SK-N-SH treated with all-trans-retinoic acid at 6 μM for 48 hours (cell line): ENCODE data around the gene TRMT61A.

Experiments
- ATAC-seq: fragments of 200-7000 bp; cut with Tn5 transposase; 3 replicates; pipeline ENCODE4 v1.9.1; 2020; ENCODE audit warnings: mild to moderate bottlenecking, moderate library complexity
- ARNTL ChIP-seq: fragments of 450-650 bp; formaldehyde crosslinking; IDR thresholded peaks from 2 replicates; pipeline ENCODE4 v1.5.0; 2020; ENCODE audit warnings: low read depth, mild to moderate bottlenecking, moderate library complexity, borderline replicate concordance
- BACH2 ChIP-seq: fragments of 250-450 bp; sonication (Bioruptor Pico); IDR thresholded peaks from 2 replicates; pipeline ENCODE4 v1.9.0; 2021; ENCODE audit warnings: mild to moderate bottlenecking, borderline replicate concordance
- CSDC2 ChIP-seq: fragments of 250-450 bp; sonication (Bioruptor Pico); IDR thresholded peaks from 2 replicates; pipeline ENCODE4 v1.5.0; 2020; ENCODE audit warnings: mild to moderate bottlenecking, moderate library complexity
- ESRRG ChIP-seq: fragments of 250-450 bp; sonication (Bioruptor Pico); IDR thresholded peaks from 2 replicates; pipeline ENCODE4 v1.6.1; 2021; ENCODE audit warnings: mild to moderate bottlenecking
- GLIS3 ChIP-seq: fragments of 250-450 bp; sonication (Bioruptor Pico); IDR thresholded peaks from 2 replicates; pipeline ENCODE4 v1.5.0; 2020; ENCODE audit warnings: mild to moderate bottlenecking, moderate library complexity
- ISL1 ChIP-seq: fragments of 250-450 bp; sonication (Bioruptor Pico); IDR thresholded peaks from 2 replicates; pipeline ENCODE4 v2.1.2; 2022; ENCODE audit warnings: mild to moderate bottlenecking, moderate library complexity
- PPARA ChIP-seq: fragments of 250-450 bp; sonication (Bioruptor Pico); IDR thresholded peaks from 2 replicates; pipeline ENCODE4 v1.5.0; 2020; ENCODE audit warnings: mild to moderate bottlenecking, borderline replicate concordance
- RARB ChIP-seq: fragments of 250-450 bp; sonication (Bioruptor Pico); IDR thresholded peaks from 2 replicates; pipeline ENCODE4 v1.8.0; 2021; ENCODE audit warnings: mild to moderate bottlenecking, moderate library complexity
- SNAI2 ChIP-seq: fragments of 250-450 bp; sonication (Bioruptor Pico); IDR thresholded peaks from 2 replicates; pipeline ENCODE4 v1.5.0; 2020; ENCODE audit warnings: mild to moderate bottlenecking, moderate library complexity
- TOX ChIP-seq: fragments of 250-450 bp; sonication (Bioruptor Pico); IDR thresholded peaks from 2 replicates; pipeline ENCODE4 v1.8.0; 2021; ENCODE audit warnings: mild to moderate bottlenecking, moderate library complexity, borderline replicate concordance
- TSHZ2 ChIP-seq: fragments of 250-450 bp; sonication (Bioruptor Pico); IDR thresholded peaks from 2 replicates; pipeline ENCODE4 v1.5.0; 2020; ENCODE audit warnings: mild to moderate bottlenecking, moderate library complexity
- ZC3H10 ChIP-seq: fragments of 250-450 bp; sonication (Bioruptor Pico); IDR thresholded peaks from 2 replicates; pipeline ENCODE4 v1.5.1; 2021; ENCODE audit warnings: mild to moderate bottlenecking, moderate library complexity
- ZNF565 ChIP-seq: fragments of 450-650 bp; formaldehyde crosslinking; conservative IDR thresholded peaks from 2 replicates; pipeline ENCODE4 v1.5.0; 2020; ENCODE audit warnings: low read depth, mild to moderate bottlenecking, moderate library complexity
- ZNF8 ChIP-seq: fragments of 450-650 bp; formaldehyde crosslinking; IDR thresholded peaks from 2 replicates; pipeline ENCODE4 v1.5.0; 2020; ENCODE audit warnings: mild to moderate bottlenecking, moderate library complexity
- TF ChIP-seq, protein P1 (sequence below): fragments of 250-450 bp; sonication (Bioruptor Pico); IDR thresholded peaks from 2 replicates; pipeline ENCODE4 v1.8.0; 2021; ENCODE audit warnings: low read depth, mild to moderate bottlenecking, moderate library complexity, borderline replicate concordance
- TF ChIP-seq, protein P2 (sequence below): fragments of 250-450 bp; sonication (Bioruptor Pico); IDR thresholded peaks from 2 replicates; pipeline ENCODE4 v1.5.1; 2021; ENCODE audit warnings: mild to moderate bottlenecking, moderate library complexity
- TF ChIP-seq, protein P3 (sequence below): fragments of 250-450 bp; sonication (Bioruptor Pico); IDR thresholded peaks from 2 replicates; pipeline ENCODE4 v1.8.0; 2020; ENCODE audit warnings: mild to moderate bottlenecking, moderate library complexity, borderline replicate concordance

The TRMT61A gene

GRCh38 chr14:103521951-103522563 is 6.9 kb upstream of the TRMT61A start (continued):
- TF ChIP-seq TSHZ2 (CRISPR knock-in tag) (no peak), BACH2 (CRISPR knock-in tag) (no peak), ZNF8 (no peak), GLIS3 (no peak)
- TF ChIP-seq, protein P1, sequence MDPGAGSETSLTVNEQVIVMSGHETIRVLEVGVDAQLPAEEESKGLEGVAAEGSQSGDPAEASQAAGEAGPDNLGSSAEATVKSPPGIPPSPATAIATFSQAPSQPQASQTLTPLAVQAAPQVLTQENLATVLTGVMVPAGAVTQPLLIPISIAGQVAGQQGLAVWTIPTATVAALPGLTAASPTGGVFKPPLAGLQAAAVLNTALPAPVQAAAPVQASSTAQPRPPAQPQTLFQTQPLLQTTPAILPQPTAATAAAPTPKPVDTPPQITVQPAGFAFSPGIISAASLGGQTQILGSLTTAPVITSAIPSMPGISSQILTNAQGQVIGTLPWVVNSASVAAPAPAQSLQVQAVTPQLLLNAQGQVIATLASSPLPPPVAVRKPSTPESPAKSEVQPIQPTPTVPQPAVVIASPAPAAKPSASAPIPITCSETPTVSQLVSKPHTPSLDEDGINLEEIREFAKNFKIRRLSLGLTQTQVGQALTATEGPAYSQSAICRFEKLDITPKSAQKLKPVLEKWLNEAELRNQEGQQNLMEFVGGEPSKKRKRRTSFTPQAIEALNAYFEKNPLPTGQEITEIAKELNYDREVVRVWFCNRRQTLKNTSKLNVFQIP (CRISPR knock-in tag): no peak

DNA sequence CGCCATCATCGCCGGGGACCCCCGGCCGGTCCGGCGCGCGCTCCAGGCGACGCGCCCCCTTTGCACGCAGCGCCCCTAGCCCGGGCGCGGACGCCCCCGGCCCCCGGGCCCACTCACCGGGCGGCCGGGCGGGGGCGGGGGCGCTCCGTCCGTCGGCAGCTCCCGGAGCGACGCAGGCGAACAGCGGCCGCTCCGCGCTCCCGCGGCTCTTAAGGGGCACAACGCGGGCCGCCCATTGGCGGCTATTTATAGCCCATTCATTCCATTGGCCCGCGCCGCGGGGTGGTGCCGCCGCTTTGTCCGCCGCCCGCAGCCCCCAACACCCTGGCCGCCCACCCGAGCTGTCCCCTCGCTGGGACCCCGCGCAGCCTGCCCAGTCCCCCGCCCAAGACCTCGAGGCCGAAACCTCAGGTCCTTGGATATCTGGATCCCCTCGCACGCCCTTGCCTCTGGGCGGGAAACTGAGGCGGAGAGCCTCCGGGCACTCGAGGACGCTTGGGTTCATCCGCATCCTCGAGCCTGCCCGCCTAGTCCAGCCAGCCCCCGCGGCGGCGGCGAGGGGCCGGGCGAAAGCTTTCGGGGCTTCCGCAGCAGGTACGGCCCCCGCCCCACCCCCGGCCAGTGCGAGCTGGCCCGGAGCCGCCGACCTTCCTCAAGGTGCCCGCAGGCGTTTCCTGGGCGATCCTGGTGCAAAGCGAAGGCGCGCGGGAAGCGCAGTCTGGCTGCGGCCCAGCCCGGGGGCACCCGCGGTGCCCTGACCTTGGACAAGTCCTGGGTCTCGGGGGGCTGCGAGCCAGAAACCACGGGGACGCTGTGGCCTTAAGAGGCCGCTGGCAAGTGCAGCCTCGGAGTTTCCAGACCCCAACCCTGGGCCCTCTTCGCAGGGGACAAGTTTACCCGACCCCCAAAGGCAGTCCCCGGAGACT is 6.1 kb upstream of the TRMT61A start, which contains the start of gene CKB:
CKB (minus strand) TSS at position 182 of the 926 bp plus-strand sequence. CDS start 337 bp downstream, outside the sequence.
- peak; percentile 43 for ATAC-seq
- TF ChIP-seq, protein P2, sequence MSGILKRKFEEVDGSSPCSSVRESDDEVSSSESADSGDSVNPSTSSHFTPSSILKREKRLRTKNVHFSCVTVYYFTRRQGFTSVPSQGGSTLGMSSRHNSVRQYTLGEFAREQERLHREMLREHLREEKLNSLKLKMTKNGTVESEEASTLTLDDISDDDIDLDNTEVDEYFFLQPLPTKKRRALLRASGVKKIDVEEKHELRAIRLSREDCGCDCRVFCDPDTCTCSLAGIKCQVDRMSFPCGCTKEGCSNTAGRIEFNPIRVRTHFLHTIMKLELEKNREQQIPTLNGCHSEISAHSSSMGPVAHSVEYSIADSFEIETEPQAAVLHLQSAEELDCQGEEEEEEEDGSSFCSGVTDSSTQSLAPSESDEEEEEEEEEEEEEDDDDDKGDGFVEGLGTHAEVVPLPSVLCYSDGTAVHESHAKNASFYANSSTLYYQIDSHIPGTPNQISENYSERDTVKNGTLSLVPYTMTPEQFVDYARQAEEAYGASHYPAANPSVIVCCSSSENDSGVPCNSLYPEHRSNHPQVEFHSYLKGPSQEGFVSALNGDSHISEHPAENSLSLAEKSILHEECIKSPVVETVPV (CRISPR knock-in tag): no peak
- TF ChIP-seq TOX (no peak), RARB (no peak), BACH2 (CRISPR knock-in tag) (no peak), PPARA (CRISPR knock-in tag) (no peak)
- TF ChIP-seq, protein P1 (CRISPR knock-in tag): no peak
- TF ChIP-seq, protein P3, sequence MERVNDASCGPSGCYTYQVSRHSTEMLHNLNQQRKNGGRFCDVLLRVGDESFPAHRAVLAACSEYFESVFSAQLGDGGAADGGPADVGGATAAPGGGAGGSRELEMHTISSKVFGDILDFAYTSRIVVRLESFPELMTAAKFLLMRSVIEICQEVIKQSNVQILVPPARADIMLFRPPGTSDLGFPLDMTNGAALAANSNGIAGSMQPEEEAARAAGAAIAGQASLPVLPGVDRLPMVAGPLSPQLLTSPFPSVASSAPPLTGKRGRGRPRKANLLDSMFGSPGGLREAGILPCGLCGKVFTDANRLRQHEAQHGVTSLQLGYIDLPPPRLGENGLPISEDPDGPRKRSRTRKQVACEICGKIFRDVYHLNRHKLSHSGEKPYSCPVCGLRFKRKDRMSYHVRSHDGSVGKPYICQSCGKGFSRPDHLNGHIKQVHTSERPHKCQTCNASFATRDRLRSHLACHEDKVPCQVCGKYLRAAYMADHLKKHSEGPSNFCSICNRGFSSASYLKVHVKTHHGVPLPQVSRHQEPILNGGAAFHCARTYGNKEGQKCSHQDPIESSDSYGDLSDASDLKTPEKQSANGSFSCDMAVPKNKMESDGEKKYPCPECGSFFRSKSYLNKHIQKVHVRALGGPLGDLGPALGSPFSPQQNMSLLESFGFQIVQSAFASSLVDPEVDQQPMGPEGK (CRISPR knock-in tag): no peak
- TF ChIP-seq, all 23 proteins: peak for 0

- ATAC-seq: no peak
- no peak for TF ChIP-seq ARNTL
- TF ChIP-seq, protein P1 (CRISPR knock-in tag): no peak
- no peak for TF ChIP-seq BACH2 (CRISPR knock-in tag)
- no peak for TF ChIP-seq PPARA (CRISPR knock-in tag)
- no peak for TF ChIP-seq TSHZ2 (CRISPR knock-in tag)
- TF ChIP-seq ISL1: no peak
- no peak for TF ChIP-seq RARB
- TF ChIP-seq ZC3H10 (CRISPR knock-in tag): no peak
- TF ChIP-seq TOX: no peak
- TF ChIP-seq GLIS3: no peak
- no peak for TF ChIP-seq ESRRG (CRISPR knock-in tag)
- TF ChIP-seq ZNF565 (CRISPR knock-in tag): no peak
- no peak for TF ChIP-seq CSDC2
- TF ChIP-seq SNAI2 (CRISPR knock-in tag): no peak
These were observed 5.4 kb upstream of the TRMT61A start for GRCh38 chr14:103523575-103523954.
